DND-41 (cell line): ENCODE results near the gene NPRL2.

Experiments
- EZH2 ChIP-seq: IDR thresholded peaks from 3 replicates; pipeline ENCODE4 v1.6.1; 2012; ENCODE audit warnings: borderline replicate concordance, low read depth, mild to moderate bottlenecking, moderate library complexity, low read length, inconsistent platforms; ENCODE audit not compliant: severe bottlenecking
- TF ChIP-seq, protein P1 (sequence below): IDR thresholded peaks from 2 replicates; pipeline ENCODE4 v1.5.1; 2012; ENCODE audit warnings: borderline replicate concordance, low read length, moderate library complexity, mild to moderate bottlenecking; ENCODE audit not compliant: poor library complexity, severe bottlenecking; ENCODE audit errors: extremely low read depth

DNA sequence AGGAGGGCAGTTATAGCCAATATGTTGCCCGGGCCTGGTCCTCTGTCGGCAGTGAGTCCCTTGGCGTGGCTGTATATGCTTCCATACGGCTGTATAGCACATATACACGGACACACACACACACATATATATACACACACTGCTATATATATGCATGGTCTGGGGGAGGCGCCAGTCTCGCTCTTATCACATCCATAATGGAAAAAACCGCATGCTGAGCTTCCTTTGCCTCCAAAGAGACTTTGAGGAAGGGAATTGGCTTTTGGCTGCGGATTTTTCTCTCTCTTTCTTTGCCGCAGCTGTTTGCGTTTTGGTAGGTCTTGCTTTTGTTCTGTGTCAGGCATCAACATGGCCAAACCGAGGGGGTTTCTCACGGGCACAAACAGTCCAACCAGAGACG, 20.0 kb upstream of the NPRL2 start:
- TF ChIP-seq, protein P1, sequence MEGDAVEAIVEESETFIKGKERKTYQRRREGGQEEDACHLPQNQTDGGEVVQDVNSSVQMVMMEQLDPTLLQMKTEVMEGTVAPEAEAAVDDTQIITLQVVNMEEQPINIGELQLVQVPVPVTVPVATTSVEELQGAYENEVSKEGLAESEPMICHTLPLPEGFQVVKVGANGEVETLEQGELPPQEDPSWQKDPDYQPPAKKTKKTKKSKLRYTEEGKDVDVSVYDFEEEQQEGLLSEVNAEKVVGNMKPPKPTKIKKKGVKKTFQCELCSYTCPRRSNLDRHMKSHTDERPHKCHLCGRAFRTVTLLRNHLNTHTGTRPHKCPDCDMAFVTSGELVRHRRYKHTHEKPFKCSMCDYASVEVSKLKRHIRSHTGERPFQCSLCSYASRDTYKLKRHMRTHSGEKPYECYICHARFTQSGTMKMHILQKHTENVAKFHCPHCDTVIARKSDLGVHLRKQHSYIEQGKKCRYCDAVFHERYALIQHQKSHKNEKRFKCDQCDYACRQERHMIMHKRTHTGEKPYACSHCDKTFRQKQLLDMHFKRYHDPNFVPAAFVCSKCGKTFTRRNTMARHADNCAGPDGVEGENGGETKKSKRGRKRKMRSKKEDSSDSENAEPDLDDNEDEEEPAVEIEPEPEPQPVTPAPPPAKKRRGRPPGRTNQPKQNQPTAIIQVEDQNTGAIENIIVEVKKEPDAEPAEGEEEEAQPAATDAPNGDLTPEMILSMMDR, result peak; percentile 36
- TF ChIP-seq EZH2, result no peak
